HepG2 (cell line): ENCODE measurements around the gene DTHD1.

Experiments used
- ARNTL ChIP-seq: sonication (generic); formaldehyde crosslinking; IDR thresholded peaks from 2 replicates; pipeline ENCODE4 v1.4.0; 2020; ENCODE audit warnings: mild to moderate bottlenecking, missing genetic modification reagents
- BCLAF1 ChIP-seq: fragments of 450-650 bp; IDR thresholded peaks from 2 replicates; pipeline ENCODE4 v1.6.1; 2017; ENCODE audit warnings: mild to moderate bottlenecking
- PHF8 ChIP-seq: sonication (generic); formaldehyde crosslinking; IDR thresholded peaks from 2 replicates; pipeline ENCODE4 v1.5.0; 2020; ENCODE audit warnings: missing genetic modification reagents
- PREB ChIP-seq: sonication (generic); formaldehyde crosslinking; IDR thresholded peaks from 2 replicates; pipeline ENCODE4 v1.4.0; 2020; ENCODE audit warnings: missing genetic modification reagents
- TOPORS ChIP-seq: sonication (generic); formaldehyde crosslinking; IDR thresholded peaks from 2 replicates; pipeline ENCODE4 v1.8.0; 2023; ENCODE audit warnings: mild to moderate bottlenecking, missing genetic modification reagents

GRCh38 chr4:36269101-36269500 lies 12.3 kb upstream of the DTHD1 start:
- no peak for TF ChIP-seq TOPORS (CRISPR knock-in tag)
- TF ChIP-seq BCLAF1: no peak
- no peak for TF ChIP-seq PHF8
- TF ChIP-seq ARNTL (CRISPR knock-in tag): no peak
- TF ChIP-seq PREB: no peak
